ENCODE measurements around the gene SYTL2. TPM values are rescaled to one million over a fixed set of nuclear protein-coding genes. Genes with fewer than 3 reads are reported as not detected.
"Not testable (repeated sequence)": the region's sequence is repeated elsewhere in the genome, so short reads cannot be mapped to it uniquely, and the experiment has no call there.

SYTL2 gene
- total and polyA plus RNA-seq, 12 donors = 2.9 to 16.1 (median 5.1) TPM

GRCh38 chr11:85844439-85845123 is 33.6 kb upstream of the SYTL2 start:
- Histone ChIP-seq H3K36me3 (no peaks in the 10 kb centered on the region), H3K4me3 (no peak overlapping the region), H3K27ac (no peak overlapping the region), H3K4me1 (peaks cover 0 to 8% (median 0%) of the 10 kb centered on the region in 9 donors), H3K27me3 (no peaks in the 10 kb centered on the region), H3K9me3 (peaks cover 0 to 10% (median 0%) of the 10 kb centered on the region in 11 donors)
- WGBS, 2 donors = 52 to 61% methylated on average over 2 of the region's 2 CpGs
- TF ChIP-seq CTCF (IDR thresholded peaks at IDR 0.05) = no peak
- no peak for ATAC-seq
- intact Hi-C loops (cut with DNase I) = no loop called here
- no peak for DNase-seq

GRCh38 chr11:85843929-85844328 is 33.0 kb upstream of the SYTL2 start:
- intact Hi-C loops (cut with DNase I) = no loop called here
- Histone ChIP-seq H3K27ac (no peak overlapping the region), H3K4me3 (no peak overlapping the region), H3K4me1 (peaks cover 0 to 8% (median 0%) of the 10 kb centered on the region in 9 donors), H3K36me3 (no peaks in the 10 kb centered on the region), H3K27me3 (no peaks in the 10 kb centered on the region), H3K9me3 (peaks cover 0 to 10% (median 0%) of the 10 kb centered on the region in 11 donors)
- DNase-seq (no peak), ATAC-seq (no peak)
- WGBS, 2 donors = 90 to 95% methylated on average over 3 of the region's 3 CpGs
- TF ChIP-seq CTCF (IDR thresholded peaks at IDR 0.05) = no peak

- DNase-seq; intact Hi-C loops (cut with DNase I); H3K27me3 ChIP-seq; H3K4me3 ChIP-seq; H3K27ac ChIP-seq; H3K4me1 ChIP-seq; ATAC-seq; H3K36me3 ChIP-seq; H3K9me3 ChIP-seq: not testable (repeated sequence)
These were observed 30.0 kb upstream of the SYTL2 start for GRCh38 chr11:85840932-85841331.

DNA sequence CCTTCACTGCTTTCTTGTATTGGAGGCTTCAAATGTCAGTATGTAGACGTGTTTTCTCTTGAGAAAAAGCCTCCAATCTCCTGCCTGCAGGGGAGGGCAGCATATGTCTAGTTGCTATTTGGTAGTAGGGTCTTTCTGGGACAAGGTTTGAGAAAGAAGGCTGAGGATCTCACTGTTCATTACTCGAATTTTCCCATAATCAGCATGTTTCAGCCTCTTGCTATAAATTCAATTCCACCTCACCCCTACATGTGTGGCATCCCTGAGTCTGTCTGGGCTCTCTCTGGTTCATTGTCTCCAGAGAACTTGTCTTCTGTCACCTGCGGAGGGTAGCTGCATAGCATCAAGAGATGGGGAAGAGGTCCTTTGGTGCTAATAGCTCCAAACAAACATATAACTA is 24.8 kb upstream of the SYTL2 start:
- Histone ChIP-seq H3K4me3 (no peak overlapping the region), H3K9me3 (peaks cover 0 to 15% (median 6%) of the 10 kb centered on the region in 11 donors), H3K36me3 (no peaks in the 10 kb centered on the region), H3K27me3 (no peaks in the 10 kb centered on the region), H3K27ac (no peak overlapping the region), H3K4me1 (no peaks in the 10 kb centered on the region)
- ATAC-seq = no peak
- 68 to 70% methylated on average over 3 of the region's 3 CpGs for WGBS, 2 donors
- no peak for DNase-seq
- no peak for TF ChIP-seq CTCF (IDR thresholded peaks at IDR 0.05)
- intact Hi-C loops (cut with DNase I) = no loop called here

DNA sequence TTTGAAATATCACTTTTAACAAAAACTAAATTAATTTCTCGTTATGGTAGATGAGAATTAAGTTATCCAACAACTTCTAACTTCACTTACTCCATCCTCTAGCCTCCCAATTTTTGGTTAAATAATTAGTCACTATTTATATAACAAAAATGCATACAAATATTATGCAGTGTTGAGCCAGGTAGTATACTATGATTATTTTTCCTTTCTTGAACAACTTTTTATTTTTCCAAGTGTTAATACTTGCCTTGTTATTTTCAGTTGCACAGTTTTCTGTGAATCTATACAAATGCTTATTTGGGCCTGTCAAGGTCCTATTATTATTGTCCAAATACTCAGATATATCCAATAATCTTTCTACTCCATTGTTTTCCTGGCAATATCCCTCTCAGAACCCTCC is 24.3 kb upstream of the SYTL2 start:
- DNase-seq (no peak), ATAC-seq (no peak)
- H3K36me3 ChIP-seq = no peaks in the 10 kb centered on the region
- no peak overlapping the region for H3K4me3 ChIP-seq
- intact Hi-C loops (cut with DNase I) = no loop called here
- H3K27ac ChIP-seq = no peak overlapping the region
- 96 to 97% methylated on average over 1 of the region's 1 CpG for WGBS, 2 donors
- peaks cover 0 to 15% (median 6%) of the 10 kb centered on the region in 11 donors for H3K9me3 ChIP-seq
- no peaks in the 10 kb centered on the region for H3K27me3 ChIP-seq
- TF ChIP-seq CTCF (IDR thresholded peaks at IDR 0.05) = no peak
- H3K4me1 ChIP-seq = no peaks in the 10 kb centered on the region
